HL-60 (cell line): ENCODE measurements around the gene XPO1.

Experiments
- DNase-seq, 2 experiments: peaks; one replicate each; pipeline ENCODE4 v3.0.0-alpha.2; 2010 to 2020; ENCODE audit warnings: low read depth in 1 of 2, low spot score in 1 of 2
- H3K27ac ChIP-seq: fragments of 250-450 bp; sonication (Bioruptor Pico); replicated peaks from 2 replicates; pipeline ENCODE4 v1.5.1; 2020; ENCODE audit warnings: mild to moderate bottlenecking, moderate library complexity
- H3K27me3 ChIP-seq: fragments of 250-450 bp; sonication (Bioruptor Pico); 2 replicates; pipeline ENCODE4 v1.5.1; 2021; ENCODE audit warnings: mild to moderate bottlenecking, moderate library complexity; ENCODE audit not compliant: insufficient read depth, poor library complexity, severe bottlenecking
- H3K4me3 ChIP-seq: replicated peaks from 2 replicates; pipeline ENCODE4 v1.5.1; 2011; ENCODE audit warnings: mild to moderate bottlenecking, control low read depth, low read length; ENCODE audit not compliant: insufficient read depth
- CTCF ChIP-seq: IDR thresholded peaks from one replicate; pipeline ENCODE4 v1.5.1; 2011; ENCODE audit warnings: low read length, control low read depth, inconsistent platforms; ENCODE audit not compliant: insufficient read depth
- GABPA ChIP-seq: IDR thresholded peaks from 2 replicates; pipeline ENCODE4 v1.6.1; 2012; ENCODE audit warnings: low read depth
- POLR2AphosphoS5 ChIP-seq: IDR thresholded peaks from 2 replicates; pipeline ENCODE4 v1.6.1; 2012; ENCODE audit warnings: low read depth
- REST ChIP-seq: IDR thresholded peaks from 2 replicates; pipeline ENCODE4 v1.6.1; 2012; ENCODE audit warnings: low read depth; ENCODE audit not compliant: insufficient replicate concordance
- SPI1 ChIP-seq: IDR thresholded peaks from 2 replicates; pipeline ENCODE4 v1.6.1; 2012; ENCODE audit warnings: low read depth, mild to moderate bottlenecking, borderline replicate concordance

XPO1 gene

GRCh38 chr2:61443342-61444041 lies 94.7 kb downstream of the XPO1 start:
- Histone ChIP-seq H3K4me3 (no peak overlapping the region), H3K27me3 (no peaks in the 10 kb centered on the region), H3K27ac (no peak overlapping the region)
- no peak for DNase-seq
- TF ChIP-seq POLR2AphosphoS5 (no peak), REST (no peak), GABPA (no peak), SPI1 (no peak), CTCF (no peak)

GRCh38 chr2:61439241-61440002 lies 98.7 kb downstream of the XPO1 start:
- TF ChIP-seq CTCF (no peak), GABPA (no peak), REST (no peak), SPI1 (no peak), POLR2AphosphoS5 (no peak)
- Histone ChIP-seq H3K4me3 (no peak overlapping the region), H3K27me3 (no peaks in the 10 kb centered on the region), H3K27ac (no peak overlapping the region)
- DNase-seq: no peak

GRCh38 chr2:61438670-61439069 lies 99.5 kb downstream of the XPO1 start:
- no peak for DNase-seq
- H3K27ac ChIP-seq: no peak overlapping the region
- no peaks in the 10 kb centered on the region for H3K27me3 ChIP-seq
- TF ChIP-seq SPI1 (no peak), CTCF (no peak), POLR2AphosphoS5 (no peak), GABPA (no peak), REST (no peak)
- H3K4me3 ChIP-seq: no peak overlapping the region
